AG04449 (cell line): ENCODE results near the gene FGFBP1.

Source experiments
- CTCF ChIA-PET: fragments of 350-600 bp; formaldehyde crosslinking; extraction: SDS; loops from one replicate; lab custom pipeline; 2021; ENCODE audit warnings: antibody characterized with exemption; lab: Yijun Ruan, JAX
- POLR2A ChIA-PET: fragments of 400-600, 350-600 bp; formaldehyde crosslinking; extraction: SDS; loops from one replicate; lab custom pipeline; 2020; ENCODE audit warnings: antibody characterized with exemption, inconsistent platforms; lab: Yijun Ruan, JAX
- DNase-seq: peaks from one replicate; pipeline ENCODE4 v3.0.0-alpha.2; 2010; ENCODE audit warnings: low read depth, low spot score
- H3K4me3 ChIP-seq: 2 replicates; pipeline ENCODE4 v1.5.1; 2011; ENCODE audit warnings: low read depth, mild to moderate bottlenecking, control low read depth, low read length
- TF ChIP-seq, protein P1 (sequence below): IDR thresholded peaks from one replicate; pipeline ENCODE4 v1.5.1; 2011; ENCODE audit warnings: mild to moderate bottlenecking, moderate library complexity, low read length, control low read depth, inconsistent platforms; ENCODE audit not compliant: insufficient read depth; ENCODE audit errors: missing control alignments

The FGFBP1 gene

DNA sequence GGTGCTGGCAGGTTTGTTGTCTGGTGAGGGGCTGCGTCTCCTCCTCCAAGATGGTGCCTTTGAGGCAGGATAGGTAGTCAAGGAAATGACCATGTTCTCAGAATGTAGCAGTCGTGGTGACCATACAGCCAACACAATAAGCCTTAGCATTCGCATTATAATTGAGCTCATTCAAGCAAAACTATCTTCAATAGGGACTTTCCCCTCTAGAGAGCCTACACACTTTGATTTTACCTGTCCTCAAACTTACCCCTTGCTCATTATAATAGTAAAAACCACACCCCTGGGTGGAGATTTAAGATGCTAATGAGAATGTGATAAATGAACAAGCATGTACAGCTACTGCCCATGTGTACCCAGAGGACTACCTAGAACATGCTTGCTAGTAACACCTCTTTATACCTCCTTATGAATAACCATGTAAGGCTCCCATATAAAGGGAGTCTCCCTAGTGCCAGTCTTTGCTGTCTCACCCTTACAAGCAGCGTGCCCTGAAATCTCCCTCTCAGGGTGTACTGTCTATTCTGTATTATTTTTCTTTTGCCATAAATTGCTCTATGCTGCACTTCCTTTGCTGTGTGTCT is 48.2 kb downstream of the FGFBP1 start:
- H3K4me3 ChIP-seq: no peak overlapping the region
- no peak for DNase-seq
- TF ChIP-seq, protein P1, sequence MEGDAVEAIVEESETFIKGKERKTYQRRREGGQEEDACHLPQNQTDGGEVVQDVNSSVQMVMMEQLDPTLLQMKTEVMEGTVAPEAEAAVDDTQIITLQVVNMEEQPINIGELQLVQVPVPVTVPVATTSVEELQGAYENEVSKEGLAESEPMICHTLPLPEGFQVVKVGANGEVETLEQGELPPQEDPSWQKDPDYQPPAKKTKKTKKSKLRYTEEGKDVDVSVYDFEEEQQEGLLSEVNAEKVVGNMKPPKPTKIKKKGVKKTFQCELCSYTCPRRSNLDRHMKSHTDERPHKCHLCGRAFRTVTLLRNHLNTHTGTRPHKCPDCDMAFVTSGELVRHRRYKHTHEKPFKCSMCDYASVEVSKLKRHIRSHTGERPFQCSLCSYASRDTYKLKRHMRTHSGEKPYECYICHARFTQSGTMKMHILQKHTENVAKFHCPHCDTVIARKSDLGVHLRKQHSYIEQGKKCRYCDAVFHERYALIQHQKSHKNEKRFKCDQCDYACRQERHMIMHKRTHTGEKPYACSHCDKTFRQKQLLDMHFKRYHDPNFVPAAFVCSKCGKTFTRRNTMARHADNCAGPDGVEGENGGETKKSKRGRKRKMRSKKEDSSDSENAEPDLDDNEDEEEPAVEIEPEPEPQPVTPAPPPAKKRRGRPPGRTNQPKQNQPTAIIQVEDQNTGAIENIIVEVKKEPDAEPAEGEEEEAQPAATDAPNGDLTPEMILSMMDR: no peak
- POLR2A ChIA-PET: no interaction called here
- CTCF ChIA-PET: interaction anchor here (1.1 to 16.4 kb wide), 3 partner anchors 8 to 61 kb away, joined by 4 to 574 read pairs (median 4); no protein-coding TSS in a partner anchor

DNA sequence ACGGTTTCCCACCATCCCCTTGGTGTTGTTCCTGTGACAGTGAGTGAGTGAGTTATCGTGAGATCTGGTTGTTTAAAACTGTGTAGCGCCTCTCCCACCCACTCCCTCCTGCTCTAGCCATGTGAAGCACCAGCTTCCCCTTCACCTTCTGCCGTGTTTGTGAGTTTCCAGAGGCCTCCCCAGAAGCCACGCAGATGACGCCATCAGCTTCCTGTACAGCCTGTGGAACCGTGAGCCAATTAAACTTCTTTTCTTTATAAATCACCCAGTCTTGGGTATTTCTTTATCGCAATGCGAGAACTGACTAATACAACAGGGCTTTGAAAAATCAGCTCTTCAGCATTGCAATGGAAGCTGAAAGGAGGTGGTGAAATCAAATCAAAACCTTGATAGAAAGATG is 50.0 kb downstream of the FGFBP1 start:
- DNase-seq: no peak
- ChIA-PET CTCF (interaction anchor here (1.6 to 16.4 kb wide), 3 partner anchors 8 to 70 kb away, joined by 3 to 574 read pairs (median 5); no protein-coding TSS in a partner anchor), POLR2A (no interaction called here)
- no peak overlapping the region for H3K4me3 ChIP-seq
- TF ChIP-seq, protein P1: no peak
